Hematopoietic multipotent progenitor cell treated with erythropoietin and hydrocortisone succinate and interleukin-3 and kit ligand, for 15 days (in vitro differentiated cells): ENCODE results near the gene COX4I1.
"Not testable (repeated sequence)": the region's sequence is repeated elsewhere in the genome, so short reads cannot be mapped to it uniquely, and the experiment has no call there.

Source experiments
- DNase-seq: peaks from one replicate; pipeline ENCODE4 v3.0.0-alpha.2; 2015; ENCODE audit warnings: low spot score

Gene COX4I1

GRCh38 chr16:85824161-85825135 lies 25.0 kb downstream of the COX4I1 start:
- no peak for DNase-seq

DNA sequence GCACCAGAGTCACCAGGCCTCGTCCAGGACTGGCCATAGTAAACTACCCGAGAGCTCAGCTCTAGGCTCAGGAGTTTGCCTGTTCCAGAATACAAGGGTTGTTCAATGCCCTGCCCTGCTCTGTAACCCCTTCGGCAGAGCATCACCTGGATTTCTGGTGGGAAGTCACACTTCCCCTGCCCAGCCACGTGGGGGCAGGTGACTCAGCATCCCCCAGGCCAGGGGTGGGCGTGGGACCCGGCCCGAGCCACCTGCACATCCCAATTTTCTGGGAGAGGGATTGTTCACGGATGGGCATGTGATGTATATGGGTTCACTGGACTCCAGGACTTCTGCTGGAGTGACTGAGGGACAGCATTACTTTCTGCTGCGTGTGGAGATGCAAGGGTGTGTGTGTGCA lies 25.8 kb downstream of the COX4I1 start:
- no peak for DNase-seq

- no peak for DNase-seq
Observed at GRCh38 chr16:85826686-85827247, 27.3 kb downstream of the COX4I1 start.

DNA sequence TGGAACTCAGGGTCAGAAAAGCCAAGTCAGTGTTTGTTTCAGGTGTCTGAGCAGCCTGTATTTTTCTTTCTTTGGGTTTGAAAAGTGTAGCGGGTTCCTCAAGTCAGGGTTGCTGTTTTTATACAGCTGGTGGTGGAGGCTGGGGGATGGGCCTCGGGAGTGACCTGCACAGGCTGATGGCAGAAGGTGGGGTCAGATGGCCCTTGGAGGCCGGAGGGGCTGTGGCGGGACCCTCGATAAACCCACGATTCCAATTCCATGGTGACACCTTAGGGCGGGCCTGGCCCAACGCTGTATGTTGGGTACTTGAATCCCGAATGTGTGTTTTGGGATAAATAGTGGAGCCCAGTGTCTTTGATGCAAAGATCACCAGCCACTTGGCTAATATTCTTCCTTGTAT lies 28.7 kb downstream of the COX4I1 start:
- no peak for DNase-seq

GRCh38 chr16:85829171-85829719 lies 29.8 kb downstream of the COX4I1 start:
- DNase-seq: no peak

DNA sequence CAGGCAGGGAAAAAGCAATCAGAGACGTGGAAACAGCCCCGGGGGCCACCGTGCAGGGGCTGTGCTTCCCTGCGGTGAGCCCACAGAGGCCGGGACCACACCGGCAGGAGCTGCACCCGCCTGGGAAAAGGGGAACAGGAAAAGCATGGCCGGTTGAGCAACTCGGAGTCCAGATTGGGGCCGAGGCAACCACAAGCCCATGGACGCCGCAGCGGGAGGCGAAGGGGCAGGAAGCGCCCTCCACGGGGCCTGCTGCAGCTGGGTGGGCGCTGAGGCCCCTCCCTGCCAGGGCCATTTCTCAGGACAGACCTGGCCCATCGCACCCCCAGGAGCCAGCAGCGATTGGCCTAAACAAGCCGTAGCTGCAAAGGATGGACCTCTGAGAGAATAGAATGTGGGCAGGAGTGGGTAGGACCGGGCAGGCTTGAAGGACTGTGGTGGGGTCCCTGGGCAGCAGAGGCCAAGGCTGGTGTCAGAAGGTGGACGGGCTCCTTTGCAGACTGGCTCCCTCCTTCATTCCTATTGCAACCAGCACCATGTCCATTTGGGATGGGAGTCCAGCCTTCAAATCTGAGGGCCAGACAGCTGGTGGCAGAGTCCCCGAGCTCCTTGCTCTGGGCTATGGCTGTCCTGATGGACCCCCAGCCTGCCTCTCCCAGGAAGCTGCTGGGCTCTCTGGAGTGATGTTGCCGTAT lies 30.4 kb downstream of the COX4I1 start:
- DNase-seq: no peak

GRCh38 chr16:85830821-85831220 lies 31.3 kb downstream of the COX4I1 start:
- no peak for DNase-seq

DNA sequence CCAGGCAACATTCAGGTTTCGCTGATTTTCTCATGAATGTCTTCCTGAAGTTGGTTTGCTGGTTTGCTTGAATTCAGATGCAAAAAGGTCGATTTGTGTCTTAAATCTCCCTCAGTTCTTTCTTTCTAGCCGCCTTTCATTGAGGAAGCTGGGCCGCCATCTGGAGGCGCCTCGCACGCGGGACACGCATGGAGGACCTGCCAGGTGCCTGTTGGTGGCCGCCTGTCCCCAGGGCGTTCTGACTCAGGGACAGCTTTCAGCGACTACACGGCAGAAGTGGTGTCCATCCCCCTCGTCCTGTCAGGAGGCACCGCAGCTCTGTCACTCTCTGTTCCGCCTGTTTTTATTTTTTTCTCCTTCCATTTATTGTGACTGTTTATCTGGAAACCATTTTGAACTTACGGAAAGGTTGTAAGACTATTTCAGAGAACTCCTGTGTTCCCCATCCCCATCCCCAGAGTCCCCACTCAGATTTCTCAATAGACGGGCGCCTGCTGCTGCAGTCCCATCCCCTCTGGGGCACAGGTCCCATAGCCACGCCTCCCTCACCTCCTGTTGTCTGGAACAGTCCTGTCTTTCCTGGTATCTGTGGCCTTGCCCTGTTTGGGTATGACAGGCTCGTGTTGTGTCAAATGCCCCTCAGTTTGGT lies 33.2 kb downstream of the COX4I1 start:
- DNase-seq: no peak

GRCh38 chr16:85833219-85833920 lies 33.9 kb downstream of the COX4I1 start:
- no peak for DNase-seq

- no peak for DNase-seq
Observed at GRCh38 chr16:85834741-85835140, 35.2 kb downstream of the COX4I1 start.

GRCh38 chr16:85835227-85835751 lies 35.8 kb downstream of the COX4I1 start:
- no peak for DNase-seq

GRCh38 chr16:85835956-85836705 lies 36.6 kb downstream of the COX4I1 start:
- DNase-seq: no peak

GRCh38 chr16:85836706-85837582 lies 37.4 kb downstream of the COX4I1 start:
- DNase-seq: no peak

- not testable (repeated sequence) for DNase-seq
Observed at GRCh38 chr16:85837654-85838053, 38.2 kb downstream of the COX4I1 start.

DNA sequence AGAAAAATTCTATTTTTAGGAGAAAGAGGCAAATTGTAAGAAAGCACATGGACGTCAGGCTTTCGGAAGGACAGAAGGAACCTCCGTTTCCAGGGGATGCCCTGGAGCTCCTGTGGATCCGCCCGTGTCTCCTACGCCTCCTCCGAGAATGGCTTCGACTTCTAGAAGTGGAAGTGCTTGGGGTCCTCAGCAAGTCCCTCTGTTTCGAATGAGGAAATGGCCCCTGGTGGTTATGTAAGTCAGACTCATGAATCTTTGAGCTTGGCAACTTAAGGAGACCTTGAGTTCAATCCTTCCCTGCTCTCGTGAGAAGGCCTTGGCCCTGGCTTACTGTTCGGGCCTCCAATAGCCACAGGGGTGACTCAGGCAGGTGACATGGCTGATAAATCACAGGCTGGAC lies 38.9 kb downstream of the COX4I1 start:
- no peak for DNase-seq

- no peak for DNase-seq
Observed at GRCh38 chr16:85838876-85839585, 39.5 kb downstream of the COX4I1 start.

- DNase-seq: no peak
Observed at GRCh38 chr16:85839681-85840240, 40.3 kb downstream of the COX4I1 start.

DNA sequence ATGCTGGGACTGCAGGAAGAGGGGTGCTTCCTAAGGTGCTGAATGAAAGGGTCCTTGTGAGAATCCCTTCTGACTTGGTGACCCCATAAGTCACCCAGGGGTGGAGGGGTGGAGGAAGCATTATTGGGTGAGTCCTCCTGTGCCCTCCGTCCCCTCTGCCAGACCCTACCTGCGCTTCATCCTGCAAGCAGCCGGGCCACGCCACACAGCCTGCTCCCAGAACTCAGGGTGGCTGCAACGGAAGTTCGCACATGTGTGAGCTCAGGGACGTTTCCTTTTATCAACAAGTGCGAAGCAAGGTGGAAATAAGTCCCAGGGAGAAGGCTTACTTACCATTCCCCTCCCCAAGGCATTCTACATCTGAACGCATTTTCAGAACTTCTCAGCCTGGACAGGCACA lies 40.9 kb downstream of the COX4I1 start:
- DNase-seq: no peak
